OCI-LY3 (cell line): ENCODE results near the gene EPHB4.
"Not testable (repeated sequence)": the region's sequence is repeated elsewhere in the genome, so short reads cannot be mapped to it uniquely, and the experiment has no call there.

Source experiments
- H2AFZ ChIP-seq: fragments of 200-600, 300-600 bp; shearing (Covaris generic); 2 replicates; pipeline ENCODE4 v1.6.0; 2014; ENCODE audit warnings: antibody characterized with exemption, low read depth, low read length
- H3K27ac ChIP-seq: fragments of 200-600, 300-600 bp; sonication (generic); 2 replicates; pipeline ENCODE4 v1.5.1; 2014; ENCODE audit warnings: mild to moderate bottlenecking, low read length, moderate library complexity, mixed read lengths
- H3K27me3 ChIP-seq: fragments of 200-600, 300-600 bp; sonication (generic); 2 replicates; pipeline ENCODE4 v1.6.1; 2014; ENCODE audit warnings: low read depth, low read length, mixed read lengths
- H3K36me3 ChIP-seq: fragments of 200-600, 300-600 bp; sonication (generic); replicated peaks from 2 replicates; pipeline ENCODE3; 2014; ENCODE audit warnings: low read depth, low read length, mixed read lengths
- H3K4me1 ChIP-seq: fragments of 300-600, 200-600 bp; sonication (generic); 2 replicates; pipeline ENCODE4 v1.6.1; 2014; ENCODE audit warnings: low read length, mixed read lengths
- H3K4me2 ChIP-seq: fragments of 200-600, 300-600 bp; sonication (generic); 2 replicates; pipeline ENCODE4 v1.6.1; 2014; ENCODE audit warnings: low read length, mixed read lengths
- H3K4me3 ChIP-seq: fragments of 300-600, 200-600 bp; sonication (generic); 2 replicates; pipeline ENCODE4 v1.5.1; 2014; ENCODE audit warnings: antibody characterized with exemption, mild to moderate bottlenecking, low read length, moderate library complexity
- H3K79me2 ChIP-seq: fragments of 300-600, 200-600 bp; shearing (Covaris generic); 2 replicates; pipeline ENCODE4 v1.6.1; 2014; ENCODE audit warnings: mild to moderate bottlenecking, low read length, mixed read lengths
- H3K9ac ChIP-seq: fragments of 300-600, 200-600 bp; shearing (Covaris generic); 2 replicates; pipeline ENCODE4 v1.6.0; 2014; ENCODE audit warnings: mild to moderate bottlenecking, low read length, moderate library complexity
- H3K9me3 ChIP-seq: fragments of 200-600, 300-600 bp; shearing (Covaris generic); 2 replicates; pipeline ENCODE4 v1.6.1; 2014; ENCODE audit warnings: low read length, mixed read lengths; ENCODE audit not compliant: insufficient read depth
- H4K20me1 ChIP-seq: fragments of 200-600, 300-600 bp; sonication (generic); 2 replicates; pipeline ENCODE4 v1.6.1; 2016; ENCODE audit warnings: low read length, mixed read lengths; ENCODE audit not compliant: insufficient read depth
- CTCF ChIP-seq: fragments of 200-600, 300-600 bp; sonication (generic); IDR thresholded peaks from 2 replicates; pipeline ENCODE4 v1.5.1; 2014; ENCODE audit warnings: antibody characterized with exemption, low read length, low read depth
- EZH2phosphoT487 ChIP-seq: fragments of 200-600 bp; shearing (Covaris generic); IDR thresholded peaks from 2 replicates; pipeline ENCODE4 v1.6.1; 2018; ENCODE audit warnings: antibody characterized with exemption, mixed run types, low read depth

Gene EPHB4

GRCh38 chr7:100817097-100817496, 10.2 kb downstream of the EPHB4 start:
- Histone ChIP-seq H3K27ac (no peak overlapping the region), H2AFZ (no peak overlapping the region), H3K4me3 (no peak overlapping the region), H4K20me1 (no peaks in the 10 kb centered on the region), H3K79me2 (no peaks in the 10 kb centered on the region), H3K9ac (no peak overlapping the region), H3K36me3 (no peaks in the 10 kb centered on the region), H3K27me3 (no peaks in the 10 kb centered on the region), H3K4me1 (no peaks in the 10 kb centered on the region), H3K4me2 (no peak overlapping the region), H3K9me3 (no peaks in the 10 kb centered on the region)
- no peak for TF ChIP-seq EZH2phosphoT487
- TF ChIP-seq CTCF, result no peak

- not testable (repeated sequence) for H3K79me2 ChIP-seq, H3K4me2 ChIP-seq, H3K4me3 ChIP-seq, H3K36me3 ChIP-seq, H2AFZ ChIP-seq, H3K9ac ChIP-seq, H3K9me3 ChIP-seq, H4K20me1 ChIP-seq, H3K4me1 ChIP-seq, H3K27me3 ChIP-seq, H3K27ac ChIP-seq
These were observed 10.8 kb downstream of the EPHB4 start for GRCh38 chr7:100816515-100816914.

- Histone ChIP-seq H3K4me3 (no peak overlapping the region), H3K4me2 (no peak overlapping the region), H3K27me3 (no peaks in the 10 kb centered on the region), H2AFZ (no peak overlapping the region), H3K27ac (no peak overlapping the region), H3K9me3 (no peaks in the 10 kb centered on the region), H4K20me1 (no peaks in the 10 kb centered on the region), H3K79me2 (no peaks in the 10 kb centered on the region), H3K9ac (no peak overlapping the region), H3K4me1 (no peaks in the 10 kb centered on the region), H3K36me3 (no peaks in the 10 kb centered on the region)
- TF ChIP-seq EZH2phosphoT487 (no peak), CTCF (no peak)
These were observed 14.6 kb downstream of the EPHB4 start for GRCh38 chr7:100812729-100813128.

GRCh38 chr7:100811480-100811879, 15.8 kb downstream of the EPHB4 start:
- Histone ChIP-seq H3K27me3 (no peaks in the 10 kb centered on the region), H3K36me3 (no peaks in the 10 kb centered on the region), H4K20me1 (no peaks in the 10 kb centered on the region), H3K27ac (no peak overlapping the region), H3K79me2 (no peaks in the 10 kb centered on the region), H3K9ac (no peak overlapping the region), H3K4me3 (no peak overlapping the region), H3K4me2 (no peak overlapping the region), H3K4me1 (no peaks in the 10 kb centered on the region), H2AFZ (no peak overlapping the region), H3K9me3 (no peaks in the 10 kb centered on the region)
- TF ChIP-seq EZH2phosphoT487 (no peak), CTCF (no peak)

- Histone ChIP-seq H3K4me1 (peaks cover 7% of the 10 kb centered on the region), H3K36me3 (no peaks in the 10 kb centered on the region), H4K20me1 (no peaks in the 10 kb centered on the region), H3K9ac (no peak overlapping the region), H3K27ac (no peak overlapping the region), H3K79me2 (no peaks in the 10 kb centered on the region), H2AFZ (no peak overlapping the region), H3K4me3 (no peak overlapping the region), H3K9me3 (no peaks in the 10 kb centered on the region), H3K4me2 (no peak overlapping the region), H3K27me3 (no peaks in the 10 kb centered on the region)
- no peak for TF ChIP-seq CTCF
- no peak for TF ChIP-seq EZH2phosphoT487
These were observed 18.9 kb downstream of the EPHB4 start for GRCh38 chr7:100808354-100808875.

GRCh38 chr7:100806883-100807282, 20.4 kb downstream of the EPHB4 start:
- H3K36me3 ChIP-seq, H3K9ac ChIP-seq, H3K27me3 ChIP-seq, H3K9me3 ChIP-seq, H3K4me3 ChIP-seq, H2AFZ ChIP-seq, H3K4me2 ChIP-seq, H3K27ac ChIP-seq, H3K79me2 ChIP-seq, H4K20me1 ChIP-seq: not testable (repeated sequence)
- H3K4me1 ChIP-seq, result peaks cover 23% of the 10 kb centered on the region
